Stimulated activated CD4-positive, alpha-beta T cell treated with anti-CD3 and anti-CD28 coated beads, TNF-alpha, amount 100 ng/mL, for 48 hours (primary cell): Measurements from ENCODE around the gene SUPT3H.
"Not testable (repeated sequence)": the region's sequence is repeated elsewhere in the genome, so short reads cannot be mapped to it uniquely, and the experiment has no call there.

Experiments used
- DNase-seq, 3 donors: peaks; one replicate each; pipeline ENCODE4 v3.0.0-alpha.2; 2020; ENCODE audit warnings: low read depth in 3 of 3

Gene SUPT3H

DNA sequence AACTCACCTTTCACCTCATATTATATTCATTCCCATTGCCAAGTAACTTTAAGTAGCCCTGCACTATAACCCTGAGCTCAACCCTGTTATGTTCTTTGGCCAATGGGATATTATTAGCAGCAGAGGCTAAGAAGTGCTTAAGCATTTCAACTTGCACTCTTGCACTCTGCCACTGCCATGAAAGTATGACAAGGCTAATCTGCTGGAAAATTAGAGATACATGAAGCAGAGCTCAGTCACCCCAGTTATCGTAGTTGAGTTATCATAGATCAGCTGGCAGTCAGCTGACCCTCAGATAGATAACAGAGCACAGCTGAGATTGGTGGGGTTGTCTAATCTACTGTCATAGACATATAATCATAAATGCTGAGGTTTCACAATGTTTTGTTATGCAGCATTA is 259.0 kb downstream of the SUPT3H start:
- DNase-seq: no peak

DNA sequence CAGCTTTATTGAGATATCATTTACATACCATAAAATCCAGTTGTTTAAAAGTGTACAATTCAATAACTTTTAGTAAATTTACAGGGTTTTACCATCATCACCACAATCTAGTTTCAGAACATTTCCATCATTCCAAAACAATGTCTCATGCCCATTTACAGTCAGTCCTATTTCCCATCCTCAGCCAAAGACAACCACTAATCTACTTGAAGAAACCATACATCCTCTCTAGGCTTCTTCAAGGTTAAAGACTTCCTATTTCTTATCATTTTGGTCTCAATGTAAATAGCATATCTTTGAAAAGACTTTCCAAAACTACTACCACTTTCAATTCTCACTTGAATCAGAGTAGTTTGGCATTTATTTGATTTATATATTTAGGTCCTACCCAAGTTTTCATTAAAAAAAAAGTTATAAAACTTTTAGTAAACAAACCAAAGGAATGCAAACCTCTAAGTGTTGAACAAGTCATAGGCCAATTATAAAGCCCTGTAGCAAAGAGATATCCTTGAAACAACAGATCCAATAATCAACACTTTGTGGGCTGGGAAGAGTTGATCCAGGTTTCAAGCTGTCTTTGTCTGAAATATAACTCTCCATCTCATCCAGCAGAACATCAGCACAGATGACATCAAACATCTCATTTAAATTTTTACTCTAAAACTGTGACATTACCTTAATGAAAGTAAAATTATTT is 260.9 kb downstream of the SUPT3H start:
- DNase-seq: no peak

DNA sequence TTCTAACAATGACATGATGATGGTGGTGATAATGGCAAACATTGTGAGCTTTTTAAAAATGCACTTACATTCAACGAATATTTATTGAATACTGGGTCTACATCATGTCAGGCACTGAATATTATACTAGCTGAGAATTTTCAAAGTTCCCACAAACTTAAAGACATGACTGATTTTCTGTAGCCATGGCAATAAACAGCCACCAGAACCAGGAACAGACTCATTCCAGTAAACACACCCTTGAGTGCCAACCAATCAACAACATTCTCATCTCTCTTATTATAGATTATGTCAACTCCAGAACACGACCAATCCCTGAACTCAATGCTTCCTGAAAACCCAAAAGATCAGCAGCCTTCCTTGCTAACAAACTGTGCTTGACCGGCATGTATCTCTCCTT is 262.0 kb downstream of the SUPT3H start:
- no peak for DNase-seq

DNA sequence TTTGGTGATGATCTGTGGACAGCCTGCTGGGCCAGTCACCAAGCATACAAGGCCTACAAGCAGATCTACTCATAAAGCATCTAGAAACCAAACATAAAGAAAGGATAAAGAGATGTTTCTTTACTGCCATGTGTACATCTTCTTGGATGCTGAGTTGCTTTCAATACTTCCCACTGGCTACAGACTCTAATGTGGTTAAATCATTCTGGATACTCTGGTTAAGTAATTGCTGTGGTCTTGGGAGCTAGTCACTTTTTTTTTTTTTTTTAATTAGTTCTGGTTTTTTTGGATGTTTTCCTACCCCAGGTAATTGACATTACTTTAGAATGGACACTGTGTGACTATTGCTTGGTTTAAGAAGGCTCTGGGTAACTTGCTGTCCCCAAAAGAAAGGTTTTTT is 265.0 kb downstream of the SUPT3H start:
- no peak for DNase-seq

DNA sequence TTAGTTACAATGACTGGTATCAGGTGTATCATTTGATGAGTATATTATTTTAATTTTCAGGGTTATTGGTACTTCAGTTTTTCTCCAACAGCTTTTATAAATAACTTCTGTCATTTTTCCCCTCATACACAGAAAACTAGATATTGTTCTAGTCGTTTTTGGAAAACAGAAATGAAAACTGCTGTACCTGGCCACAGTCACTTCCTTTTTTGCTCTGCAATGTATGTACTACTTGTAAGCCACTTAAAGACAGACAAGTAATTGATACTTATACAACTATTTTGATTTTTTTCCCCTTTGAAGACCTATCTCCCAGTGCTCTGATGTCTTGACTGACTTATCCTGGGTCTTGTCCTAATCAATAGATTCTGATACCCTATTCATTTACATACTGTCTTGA is 268.2 kb downstream of the SUPT3H start:
- no peak for DNase-seq

DNA sequence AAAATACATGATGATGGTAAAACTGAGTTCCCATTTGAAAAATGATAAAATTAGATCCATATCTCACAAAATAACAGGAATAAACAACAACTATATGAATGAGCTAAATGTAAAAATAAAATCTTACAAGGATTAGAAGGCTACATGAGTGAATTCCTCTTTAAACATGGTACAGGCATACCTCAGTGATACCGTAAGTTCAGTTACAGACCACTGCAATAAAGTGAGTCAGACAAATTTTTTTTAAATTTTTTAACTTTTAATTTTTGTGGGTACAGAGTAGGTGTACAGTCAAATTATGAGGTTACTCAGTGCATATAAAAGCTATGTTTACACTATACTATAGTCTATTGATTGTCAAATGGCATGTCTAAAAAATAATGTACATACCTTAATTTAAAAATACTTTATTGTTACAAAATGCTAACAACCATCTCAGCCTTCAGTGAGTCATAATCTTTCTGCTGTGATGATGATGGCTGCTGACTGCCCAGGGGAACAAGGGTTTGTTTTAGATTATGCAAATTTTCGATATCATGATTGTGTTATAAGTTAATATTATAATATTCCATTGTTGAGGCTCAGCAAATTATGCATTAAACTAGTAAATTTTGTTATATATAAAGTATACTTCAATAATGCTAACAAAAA is 272.4 kb downstream of the SUPT3H start:
- no peak for DNase-seq

DNA sequence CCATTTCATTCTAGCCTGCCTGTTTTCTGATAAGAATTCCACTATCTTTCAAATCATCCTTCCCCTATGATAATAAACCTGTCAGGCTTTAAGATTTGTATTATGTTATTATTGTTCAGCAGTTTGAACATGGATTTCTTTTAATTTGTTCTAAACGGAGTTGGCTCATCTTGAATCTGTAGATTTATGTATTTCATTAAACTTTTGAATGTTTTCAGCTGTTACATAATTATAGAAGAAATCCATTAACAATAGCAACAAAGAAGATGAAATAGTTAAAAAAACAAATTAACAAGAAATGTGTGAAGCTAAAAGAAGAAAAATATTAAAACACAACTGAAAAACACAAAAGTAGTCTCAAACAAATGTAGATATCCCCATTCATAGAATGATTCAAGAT is 273.3 kb downstream of the SUPT3H start:
- DNase-seq: no peak

DNA sequence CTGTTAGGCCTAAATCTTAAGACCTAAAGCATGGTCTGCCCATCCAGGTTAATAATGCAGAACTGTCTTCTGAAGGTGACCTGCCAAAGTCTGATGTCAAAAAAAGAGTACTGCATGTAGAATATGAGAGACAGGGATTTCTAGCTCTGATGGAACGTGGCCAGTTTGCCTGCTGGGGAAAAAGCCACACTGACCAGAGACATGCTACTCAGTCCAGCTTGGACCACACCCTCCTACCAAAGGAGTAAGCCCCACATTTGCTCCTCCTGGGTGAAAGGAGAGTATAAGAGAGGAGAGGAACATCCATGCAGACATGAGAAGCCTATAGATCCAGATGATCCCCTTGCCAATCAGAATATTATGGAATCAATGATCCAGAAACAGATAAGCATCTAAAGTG is 279.5 kb downstream of the SUPT3H start:
- DNase-seq: no peak

DNA sequence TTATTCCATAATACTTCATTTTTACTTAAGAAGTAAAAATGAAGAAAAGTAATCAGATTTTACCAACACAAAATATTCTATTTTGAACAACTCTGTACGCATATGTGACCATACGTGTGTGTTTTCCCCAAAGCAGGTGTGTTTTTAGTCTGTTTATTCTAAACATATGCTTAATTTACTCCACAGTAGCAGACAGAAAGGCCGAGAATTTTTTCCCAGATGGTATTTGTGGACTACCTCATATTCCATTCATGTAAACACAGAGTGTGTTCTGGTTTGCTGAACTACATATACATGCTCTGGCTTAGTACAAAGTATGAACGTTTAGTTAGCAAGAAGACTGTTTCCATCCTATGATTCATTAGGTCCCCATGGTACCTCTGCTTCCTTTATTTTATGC is 282.9 kb downstream of the SUPT3H start:
- DNase-seq: no peak

DNA sequence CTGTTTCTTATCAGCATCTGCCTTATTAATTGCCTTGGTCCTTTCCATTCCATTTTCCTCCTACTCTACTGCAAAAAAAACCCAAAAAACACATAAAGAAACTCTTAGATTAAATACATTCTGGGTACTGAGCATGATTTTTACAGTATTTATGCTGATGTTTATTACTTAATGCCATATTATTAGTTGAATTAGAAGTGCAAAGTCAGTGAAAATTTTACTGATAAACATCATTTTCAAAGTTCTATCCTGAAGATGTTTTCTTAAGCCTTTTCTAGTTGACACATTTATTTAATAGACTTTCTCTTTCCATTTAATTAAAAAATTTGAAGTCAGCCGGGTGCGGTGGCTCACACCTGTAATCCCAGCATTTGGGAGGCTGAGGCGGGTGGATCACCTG is 285.6 kb downstream of the SUPT3H start:
- DNase-seq: no peak

DNA sequence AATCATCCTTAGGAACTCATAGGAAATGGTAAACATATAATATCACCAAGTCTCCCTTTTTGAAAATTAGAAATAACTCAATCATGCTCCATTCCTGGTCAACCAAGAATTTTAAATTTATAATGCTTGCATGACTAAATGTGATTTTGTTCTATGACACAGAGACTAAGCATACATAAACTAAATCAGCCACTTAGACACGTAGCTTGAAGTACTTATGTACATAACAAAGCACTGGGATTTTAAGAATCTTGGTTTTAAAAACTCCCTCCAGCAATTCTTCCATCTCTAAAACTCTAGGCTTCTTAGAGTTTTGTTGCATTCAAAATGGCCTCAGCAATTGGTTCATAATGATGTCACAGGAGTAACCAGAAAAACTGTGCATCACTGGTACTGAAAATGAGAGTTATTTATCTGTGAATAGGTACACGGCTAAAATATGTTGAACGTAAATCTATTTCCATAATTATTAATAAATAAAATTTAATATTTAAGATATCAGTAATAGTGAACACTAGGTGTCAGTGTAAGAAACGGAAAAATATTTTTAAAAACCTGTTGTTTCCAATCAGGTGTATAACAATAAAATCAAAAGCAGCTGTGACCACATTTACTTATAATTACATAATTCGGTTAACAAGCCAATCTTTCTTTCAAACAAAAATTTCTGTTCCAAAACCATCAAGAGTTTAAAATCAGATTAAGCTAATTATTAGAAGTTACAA is 291.2 kb downstream of the SUPT3H start:
- DNase-seq: no peak

DNA sequence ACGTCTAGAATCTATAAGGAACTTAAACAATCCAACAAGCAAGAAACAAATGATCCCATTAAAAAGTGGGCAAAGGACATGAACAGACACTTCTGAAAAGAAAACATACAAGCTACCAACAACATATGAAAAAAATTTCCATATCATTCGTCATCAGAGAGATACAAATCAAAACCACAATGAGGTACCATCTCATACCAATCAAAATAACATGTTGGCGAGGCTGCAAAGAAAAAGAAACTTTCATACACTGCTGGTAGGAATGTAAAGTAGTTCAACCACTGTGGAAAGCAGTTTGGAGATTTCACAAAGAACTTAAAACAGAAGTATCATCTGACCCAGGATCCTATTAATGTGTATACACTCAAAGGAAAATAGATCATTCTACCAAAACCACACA is 293.5 kb downstream of the SUPT3H start:
- DNase-seq: no peak

DNA sequence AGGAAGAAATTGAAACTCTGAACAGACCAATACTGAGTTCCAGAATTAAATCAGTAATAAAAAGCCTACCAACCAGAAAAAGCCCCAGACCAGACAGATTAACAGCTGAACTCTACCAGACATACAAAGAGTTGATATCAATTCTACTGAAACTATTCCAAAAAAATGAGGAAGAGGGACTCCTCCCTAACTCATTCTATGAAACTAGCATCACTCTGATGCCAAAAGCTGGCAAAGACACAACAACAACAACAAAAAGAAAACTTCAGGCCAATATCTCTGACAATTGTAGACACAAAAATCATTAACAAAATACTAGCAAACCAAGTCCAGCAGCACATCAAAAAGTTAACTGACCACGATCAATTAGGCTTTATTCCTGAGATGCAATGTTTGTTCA is 295.6 kb downstream of the SUPT3H start:
- DNase-seq: no peak

DNA sequence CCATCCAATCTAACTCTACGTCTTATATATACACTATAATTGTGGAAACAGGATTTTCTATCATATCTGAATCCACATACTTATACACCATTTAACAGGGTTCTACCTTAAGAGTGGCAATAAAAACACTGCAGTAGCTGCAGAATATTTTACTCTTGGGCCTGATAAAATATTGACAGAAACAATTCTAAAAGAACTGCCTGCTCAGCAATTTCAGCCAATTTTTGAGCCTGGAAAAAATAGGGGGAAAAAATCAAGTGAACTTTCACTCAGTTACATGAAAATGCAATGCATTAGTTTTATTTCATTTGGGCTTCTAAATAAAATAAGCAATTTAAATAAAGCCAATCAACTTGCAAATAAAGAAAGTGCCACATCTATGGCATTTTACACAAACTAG is 296.1 kb downstream of the SUPT3H start:
- DNase-seq: no peak

DNA sequence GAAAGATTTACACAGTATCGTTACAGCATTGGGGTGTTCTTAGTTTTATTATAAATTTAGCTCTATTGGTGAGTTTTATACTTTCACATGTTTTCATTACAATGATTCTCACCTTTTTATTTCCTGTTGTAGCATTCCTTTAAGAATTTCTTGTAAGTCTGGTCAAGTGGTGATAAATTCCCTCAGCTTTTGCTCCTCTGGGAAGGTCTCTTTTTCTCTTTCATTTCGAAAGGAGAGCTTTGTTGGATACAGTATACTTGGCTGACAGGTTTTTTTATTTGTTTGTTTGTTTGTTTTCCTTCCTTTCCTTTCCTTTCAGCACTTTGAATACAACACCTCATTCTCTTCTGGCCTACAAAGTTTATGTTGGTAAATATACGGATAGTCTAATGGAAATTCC is 299.3 kb downstream of the SUPT3H start:
- no peak for DNase-seq

DNA sequence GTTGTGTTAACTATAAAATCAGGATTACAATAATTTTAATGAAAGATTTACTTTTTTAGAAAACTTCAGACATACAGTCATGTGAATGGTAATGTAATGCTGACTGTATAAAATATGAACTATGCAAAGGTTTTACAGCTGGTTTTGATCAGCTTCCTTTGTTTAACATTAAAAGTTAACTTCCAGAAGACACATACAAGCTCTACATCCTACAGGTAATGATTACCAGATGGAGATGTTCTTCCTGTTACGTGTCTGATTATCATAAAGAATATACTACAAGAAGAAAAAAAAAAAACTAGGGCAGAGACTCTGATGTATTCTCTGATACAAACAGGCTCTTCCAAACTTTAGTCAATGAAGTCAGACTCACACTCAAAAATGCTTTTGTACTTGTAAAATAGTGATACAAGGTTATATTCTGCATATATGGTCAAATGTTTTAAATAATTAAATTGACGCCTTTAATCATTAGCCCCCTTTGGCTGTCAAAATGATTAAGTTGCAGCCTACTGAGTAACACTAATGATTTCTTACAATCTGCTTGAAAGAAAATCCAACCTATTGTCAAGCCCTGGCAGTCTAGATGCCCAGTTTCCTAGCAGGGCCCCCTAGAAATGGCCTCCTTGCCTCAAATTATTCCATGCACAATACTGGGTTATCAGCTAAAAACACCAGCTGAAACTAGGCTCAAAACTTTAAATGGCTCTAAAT is 301.4 kb downstream of the SUPT3H start:
- DNase-seq: no peak

DNA sequence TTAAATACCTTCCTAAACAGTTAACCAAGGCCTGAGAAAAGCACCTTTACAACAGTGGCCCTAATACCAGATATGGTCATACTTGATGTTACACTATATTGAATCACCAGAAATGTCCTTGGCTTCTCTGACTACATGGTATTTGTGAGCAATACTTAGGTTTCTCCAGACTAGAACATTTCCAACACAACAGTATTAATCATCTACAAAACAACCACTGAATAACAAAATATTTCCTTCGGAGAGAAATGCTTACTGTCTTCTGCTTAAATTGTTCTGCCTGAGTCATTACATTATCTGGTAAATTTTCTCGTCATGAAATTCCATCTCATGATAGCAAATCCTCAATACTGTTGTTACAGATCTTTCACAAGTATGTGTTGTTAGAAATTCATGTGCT is 302.5 kb downstream of the SUPT3H start:
- DNase-seq: no peak

DNA sequence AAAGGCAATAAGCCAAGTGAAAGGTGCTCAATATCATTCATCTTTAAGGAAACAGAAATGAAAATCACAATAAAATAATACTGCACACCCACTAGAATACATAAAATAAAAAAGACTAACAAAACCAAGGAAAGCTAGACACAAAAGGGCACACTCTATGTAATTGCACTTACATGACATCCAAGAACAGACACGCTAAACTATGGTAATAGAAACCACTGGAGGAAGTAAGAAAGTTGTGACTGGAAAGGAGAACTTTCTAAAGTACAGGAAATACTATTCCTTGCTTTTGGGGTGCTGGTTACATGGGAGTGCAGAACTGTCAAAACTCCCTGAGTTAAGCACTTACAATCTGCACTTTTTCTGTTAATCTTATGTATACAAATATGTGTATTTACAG is 303.3 kb downstream of the SUPT3H start:
- DNase-seq: no peak

DNA sequence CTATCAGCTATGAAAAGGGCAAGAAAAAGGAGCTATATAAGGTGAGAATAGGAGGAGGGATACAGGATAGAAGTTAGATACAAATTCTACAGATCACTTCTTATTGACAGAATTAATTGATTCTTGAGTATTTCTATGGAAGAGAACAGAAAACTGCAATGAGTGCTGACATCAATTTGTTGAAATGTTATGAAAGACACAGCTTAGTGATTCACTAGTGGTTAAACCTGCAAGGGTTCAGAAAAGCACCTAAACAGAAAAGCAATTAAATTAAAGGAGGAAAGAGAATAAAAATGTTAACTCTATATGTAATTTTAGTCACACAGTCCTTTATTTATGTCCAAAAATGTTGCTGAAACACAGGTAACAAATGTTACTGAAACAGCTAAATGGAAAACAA is 304.0 kb downstream of the SUPT3H start:
- no peak for DNase-seq

DNA sequence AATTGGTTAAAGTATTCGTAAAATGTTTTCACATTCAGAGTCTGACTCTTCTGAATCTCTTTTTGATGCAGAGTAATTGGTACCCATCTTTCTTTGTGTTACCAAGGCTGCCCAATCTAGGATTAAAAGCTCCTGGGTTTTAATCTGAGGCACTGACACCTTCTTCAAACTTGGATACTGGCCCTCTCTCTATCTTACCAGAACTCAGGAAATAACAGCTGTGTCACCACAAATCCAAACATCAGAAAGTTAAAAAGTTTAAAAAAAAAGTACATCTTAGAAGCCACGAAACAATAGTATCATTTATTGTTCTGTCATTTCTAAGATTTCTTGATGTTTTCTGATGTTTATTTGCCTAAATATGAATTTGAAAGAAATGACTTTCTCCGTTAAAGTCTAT is 305.1 kb downstream of the SUPT3H start:
- no peak for DNase-seq

DNA sequence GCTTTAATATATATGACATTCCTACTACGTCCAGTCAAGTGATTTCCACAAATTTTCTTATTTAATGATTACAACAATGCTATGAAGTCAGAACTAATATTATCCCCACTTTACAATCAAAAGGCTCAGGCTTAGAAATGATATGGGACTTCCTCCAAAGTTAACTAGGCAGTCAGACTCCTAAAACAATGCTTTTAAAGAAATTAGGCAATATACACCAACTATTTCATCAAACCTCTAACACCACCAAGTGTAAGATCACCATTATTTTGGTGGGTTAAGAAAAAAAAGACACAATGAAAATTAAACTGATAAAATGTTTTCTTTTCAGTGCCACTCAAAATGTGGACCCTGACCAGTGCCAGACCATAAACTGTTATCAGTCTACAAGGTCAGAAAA is 305.7 kb downstream of the SUPT3H start:
- DNase-seq: no peak

DNA sequence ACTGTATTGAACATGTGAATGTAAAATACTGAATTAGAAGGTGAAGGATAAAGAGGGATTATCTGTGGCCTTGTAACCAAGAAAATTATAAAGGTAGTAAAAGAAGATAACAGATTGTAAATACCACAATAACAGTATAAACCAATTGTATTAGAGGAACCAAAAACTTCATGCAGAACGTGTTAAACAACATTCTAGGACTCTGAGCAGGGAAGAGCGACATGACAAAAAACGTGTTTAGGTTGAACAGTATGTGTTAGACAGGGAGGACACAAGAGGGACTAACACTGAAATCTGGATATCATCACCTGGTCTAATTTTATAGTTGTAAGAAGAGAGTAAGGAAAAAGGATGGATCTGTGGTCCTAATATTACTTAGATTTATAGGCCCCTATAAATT is 308.6 kb downstream of the SUPT3H start:
- no peak for DNase-seq

DNA sequence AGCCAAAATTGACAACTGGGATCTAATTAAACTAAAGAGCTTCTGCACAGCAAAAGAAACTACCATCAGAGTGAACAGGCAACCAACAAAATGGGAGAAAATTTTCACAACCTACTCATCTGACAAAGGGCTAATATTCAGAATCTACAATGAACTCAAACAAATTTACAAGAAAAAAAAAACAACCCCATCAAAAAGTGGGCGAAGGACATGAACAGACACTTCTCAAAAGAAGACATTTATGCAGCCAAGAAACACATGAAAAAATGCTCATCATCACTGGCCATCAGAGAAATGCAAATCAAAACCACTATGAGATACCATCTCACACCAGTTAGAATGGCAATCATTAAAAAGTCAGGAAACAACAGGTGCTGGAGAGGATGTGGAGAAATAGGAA is 310.3 kb downstream of the SUPT3H start:
- not testable (repeated sequence) for DNase-seq
